Fibroblast of peridontal ligament (primary cell): Measurements from ENCODE around the gene RPRD1B.
A peak's percentile ranks its signal among the peaks of the same experiment; 100 is the strongest.
"Not testable (repeated sequence)": the region's sequence is repeated elsewhere in the genome, so short reads cannot be mapped to it uniquely, and the experiment has no call there.

Experiments
- DNase-seq: peaks from one replicate; pipeline ENCODE4 v3.0.0-alpha.2; 2010; ENCODE audit errors: extremely low read depth

Gene RPRD1B

DNA sequence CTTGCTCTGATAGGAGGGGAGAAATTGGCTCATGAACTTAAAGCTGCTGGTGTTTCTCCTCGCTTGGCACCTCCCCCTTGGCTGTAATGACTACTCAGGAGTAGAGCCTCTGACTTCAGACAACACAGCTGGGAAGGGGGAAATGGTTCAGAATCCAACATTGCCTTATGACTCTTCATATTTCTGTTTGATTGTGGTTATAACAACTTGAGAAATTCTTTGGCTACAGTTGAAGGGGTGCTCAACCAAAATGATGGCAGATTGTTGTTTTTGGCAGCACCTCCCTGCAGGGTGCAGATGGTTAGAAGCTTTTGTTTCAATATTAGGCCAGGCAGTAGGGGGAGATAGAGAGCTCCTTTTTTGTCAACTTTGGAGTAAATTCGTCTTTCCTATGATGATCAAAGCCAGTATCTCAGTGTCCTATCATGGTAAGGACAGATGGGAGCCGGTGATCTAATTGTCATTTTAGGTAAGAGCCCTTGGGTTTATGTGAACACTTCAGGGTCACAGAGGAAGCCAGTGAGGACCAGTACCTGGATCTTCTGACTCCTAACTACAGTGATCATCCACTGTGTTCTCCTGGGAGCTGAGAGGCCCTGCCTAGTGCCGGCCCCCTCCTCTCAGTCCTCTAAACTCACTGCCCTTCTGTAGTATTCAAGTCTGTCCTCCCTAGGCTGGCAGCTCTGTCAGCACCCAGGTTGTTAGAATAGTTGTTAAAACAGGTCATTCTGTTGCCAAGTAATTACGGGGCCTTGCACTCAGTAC, 39.9 kb downstream of the RPRD1B start:
- peak; percentile 100 for DNase-seq

DNA sequence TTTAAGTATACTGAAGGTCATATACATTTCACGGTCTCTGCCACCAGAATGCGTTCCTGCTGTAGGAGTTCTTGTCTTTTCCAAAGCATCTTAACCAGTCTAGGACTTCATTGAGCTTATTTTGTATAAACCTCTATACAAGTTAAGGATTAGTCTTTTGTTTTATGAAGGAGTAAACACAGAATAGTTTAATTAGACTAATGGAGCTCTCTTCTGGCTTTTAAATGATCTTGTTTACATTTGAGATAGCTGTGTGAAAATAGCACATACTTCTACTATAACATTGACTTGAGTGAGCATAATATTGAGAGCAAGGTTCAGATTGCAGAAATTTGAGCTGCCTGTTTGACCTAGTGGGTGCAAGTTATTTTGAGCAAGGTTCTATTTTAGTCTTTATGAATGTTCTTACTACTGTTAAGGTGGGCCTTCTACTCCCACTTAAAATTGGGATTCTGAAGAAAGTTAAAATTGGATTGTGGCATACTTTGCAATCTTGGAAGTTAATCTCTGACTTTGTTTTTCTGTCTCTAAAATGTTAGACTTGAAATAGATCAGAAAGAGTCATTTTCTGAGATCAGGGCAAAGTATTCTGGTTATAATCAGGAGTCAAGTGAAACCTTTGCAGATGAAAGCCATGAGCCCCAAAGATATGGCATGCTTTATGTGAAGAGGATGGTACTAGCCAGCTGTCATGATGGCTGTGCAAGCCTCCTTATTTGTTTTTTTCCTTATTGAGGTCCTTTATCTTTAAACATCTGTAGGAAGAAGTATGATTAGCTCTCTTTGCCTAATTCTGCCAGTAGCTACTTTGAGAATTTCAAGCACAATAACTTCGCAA, 41.8 kb downstream of the RPRD1B start:
- DNase-seq, result peak; percentile 56

DNA sequence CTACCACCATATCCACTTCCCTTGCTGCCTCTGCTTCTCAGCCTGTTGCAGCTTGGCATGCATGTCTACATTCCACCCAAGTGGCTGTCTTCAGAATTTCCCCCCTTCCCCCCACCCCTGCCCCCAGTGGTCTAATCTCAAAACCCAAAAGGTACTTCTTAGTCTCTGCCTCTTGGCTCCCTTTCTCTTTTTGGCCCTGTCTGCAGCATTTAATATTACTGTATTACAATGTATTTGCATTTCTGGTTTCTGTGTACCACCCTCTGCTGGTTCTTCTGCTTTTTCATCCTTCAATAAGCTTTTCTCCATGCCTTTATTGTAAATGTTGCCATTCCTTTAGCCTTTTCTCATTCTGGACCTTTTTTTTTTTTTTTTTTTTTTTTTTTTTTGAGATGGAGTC, 43.0 kb downstream of the RPRD1B start:
- DNase-seq, result no peak

DNA sequence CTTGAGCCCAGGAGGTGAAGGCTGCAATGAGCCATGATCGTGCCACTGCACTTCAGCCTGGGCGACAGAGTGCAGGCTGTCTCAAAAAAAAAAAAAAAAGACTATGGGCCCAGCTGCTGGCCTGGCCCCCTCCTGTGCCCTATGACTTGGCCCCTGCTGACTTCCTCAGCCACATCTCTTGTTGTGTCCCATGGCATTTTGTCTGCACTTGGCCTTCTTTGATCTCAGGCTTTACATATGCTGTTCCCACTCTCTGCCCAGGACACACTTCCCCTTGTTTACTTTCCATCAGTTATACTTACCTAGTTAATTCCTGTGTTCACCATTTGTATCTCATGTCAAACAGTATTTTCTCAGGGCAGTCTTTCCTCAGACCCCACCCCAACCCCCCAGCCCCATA, 44.5 kb downstream of the RPRD1B start:
- no peak for DNase-seq

DNA sequence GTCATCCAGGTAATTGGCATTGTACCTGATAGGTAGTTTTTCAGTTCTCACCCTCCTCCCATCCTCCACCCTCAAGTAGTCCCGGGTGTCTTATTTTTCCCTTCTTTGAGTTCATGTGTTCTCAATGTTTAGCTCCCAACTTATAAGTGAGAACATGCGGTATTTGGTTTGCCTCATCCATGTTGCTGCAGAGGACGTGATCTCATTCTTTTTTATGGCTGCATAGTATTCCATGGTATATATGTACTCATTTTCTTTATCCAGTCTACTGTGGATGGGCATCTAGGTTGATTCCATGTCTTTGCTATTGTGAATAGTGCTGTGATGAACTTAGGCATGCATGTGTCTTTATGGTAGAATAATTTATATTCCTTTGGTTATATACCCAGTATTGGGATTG, 45.8 kb downstream of the RPRD1B start:
- no peak for DNase-seq

DNA sequence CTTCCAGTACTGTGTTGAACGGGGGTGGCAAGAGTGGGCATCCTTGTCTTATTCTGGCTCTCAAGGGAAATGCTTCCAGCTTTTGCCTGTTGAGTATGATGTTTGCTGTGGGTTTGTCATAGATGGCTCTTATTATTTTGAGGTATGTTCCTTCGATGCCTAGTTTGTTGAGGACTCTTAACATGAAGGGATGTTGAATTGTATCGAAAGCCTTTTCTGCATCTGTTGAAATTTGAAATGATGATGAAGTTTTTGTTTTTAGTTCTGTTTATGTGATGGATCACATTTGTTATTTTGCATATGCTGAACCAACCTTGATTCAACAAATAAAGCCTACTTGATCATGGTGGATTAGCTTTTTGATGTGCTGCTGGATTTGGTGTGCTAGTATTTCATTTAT, 48.0 kb downstream of the RPRD1B start:
- no peak for DNase-seq

DNA sequence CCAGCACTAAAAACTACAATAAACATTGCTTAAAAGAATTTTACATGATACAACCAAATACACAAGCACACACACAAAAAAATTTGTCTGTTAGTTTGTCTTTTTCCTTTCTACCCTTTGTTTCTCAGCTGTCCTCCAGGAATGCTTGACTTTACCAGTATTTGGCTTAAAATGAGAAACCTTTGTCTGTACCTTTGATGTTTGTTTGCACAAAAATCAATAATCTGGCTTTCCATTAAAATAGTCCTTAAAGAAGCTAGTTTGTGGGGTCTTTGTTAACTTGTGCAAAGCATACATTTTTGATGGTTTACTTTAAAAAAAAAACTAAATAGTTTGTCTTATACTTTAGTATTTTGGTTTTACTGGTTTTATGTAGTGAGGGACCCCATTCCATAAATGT, 49.3 kb downstream of the RPRD1B start:
- no peak for DNase-seq

DNA sequence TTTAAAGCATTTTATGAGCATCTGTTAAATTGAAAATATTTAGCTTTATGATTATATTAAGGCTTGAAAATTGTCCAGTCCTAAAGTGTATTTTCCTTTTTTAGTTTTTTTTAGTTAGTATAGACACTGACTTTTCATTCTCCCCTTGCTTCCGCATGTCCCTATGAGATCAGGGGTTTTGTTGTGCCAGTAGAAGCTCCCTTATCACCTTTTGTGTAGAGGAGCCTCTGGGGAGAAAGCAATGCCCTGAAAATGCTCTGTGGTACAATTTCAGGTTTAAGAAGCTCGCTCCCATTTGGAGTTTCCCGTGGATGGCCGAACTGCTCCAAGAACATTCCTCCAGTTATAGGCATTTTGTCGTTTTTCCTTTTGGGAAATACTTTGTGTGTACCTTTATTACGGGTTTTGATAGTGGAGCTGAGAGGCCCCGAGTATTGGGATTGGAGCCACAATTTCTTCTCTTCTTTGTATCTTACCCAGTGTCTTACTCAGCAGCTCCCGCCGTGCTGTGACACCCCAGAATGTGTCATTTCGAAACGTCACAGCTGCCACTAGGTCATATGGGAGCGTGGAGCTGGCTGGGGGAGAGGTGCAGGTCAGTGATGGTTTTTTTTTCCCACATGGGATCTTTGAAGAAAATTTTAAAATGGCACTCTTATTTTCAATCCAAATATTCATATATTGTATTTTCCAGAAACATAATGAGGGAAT, 49.9 kb downstream of the RPRD1B start:
- no peak for DNase-seq

DNA sequence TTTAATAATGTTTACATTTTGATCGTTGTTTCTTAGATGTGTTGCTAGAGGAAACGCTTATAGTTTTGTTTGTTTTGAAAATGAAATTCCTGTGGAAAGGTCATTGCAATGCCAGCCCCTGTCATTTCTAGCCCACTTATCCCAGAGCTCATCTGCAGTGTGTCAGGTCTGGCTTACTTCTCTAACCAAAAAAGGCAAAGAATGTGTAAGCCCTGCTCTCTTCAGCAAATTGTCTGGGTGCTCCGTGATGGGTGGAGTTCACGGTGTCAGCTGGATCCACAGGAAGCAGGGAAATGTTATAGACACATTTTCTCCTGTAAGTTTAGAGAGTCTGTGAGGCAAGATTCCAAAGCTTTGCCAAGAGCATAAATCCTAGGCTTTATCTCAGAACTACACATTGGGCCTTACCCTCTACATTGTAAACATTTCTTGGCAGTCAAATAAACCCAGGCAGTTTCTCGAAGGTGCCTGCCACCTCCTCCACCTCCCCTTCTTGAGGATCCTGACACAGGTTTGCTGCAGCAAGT, 50.9 kb downstream of the RPRD1B start:
- peak; percentile 82 for DNase-seq

DNA sequence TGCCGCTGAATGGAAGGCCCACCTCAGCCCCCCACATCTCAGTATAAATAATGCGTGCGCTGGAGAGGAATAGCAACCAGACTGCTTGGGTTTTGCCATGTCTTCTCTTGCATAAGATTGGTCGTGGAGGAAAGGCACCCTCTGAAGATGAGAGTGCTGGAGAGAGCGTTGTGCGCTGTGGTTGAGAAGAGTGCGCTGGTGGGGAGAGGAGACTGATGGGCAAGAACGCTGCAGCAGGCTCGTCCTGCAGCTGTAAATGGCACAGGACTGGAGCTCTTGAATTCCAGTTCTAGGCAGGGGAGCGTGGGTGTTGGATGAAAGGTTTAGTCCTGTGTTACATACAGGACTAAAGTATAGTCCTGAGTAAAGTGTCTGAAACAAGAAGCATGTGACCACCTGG, 51.5 kb downstream of the RPRD1B start:
- DNase-seq, result no peak

DNA sequence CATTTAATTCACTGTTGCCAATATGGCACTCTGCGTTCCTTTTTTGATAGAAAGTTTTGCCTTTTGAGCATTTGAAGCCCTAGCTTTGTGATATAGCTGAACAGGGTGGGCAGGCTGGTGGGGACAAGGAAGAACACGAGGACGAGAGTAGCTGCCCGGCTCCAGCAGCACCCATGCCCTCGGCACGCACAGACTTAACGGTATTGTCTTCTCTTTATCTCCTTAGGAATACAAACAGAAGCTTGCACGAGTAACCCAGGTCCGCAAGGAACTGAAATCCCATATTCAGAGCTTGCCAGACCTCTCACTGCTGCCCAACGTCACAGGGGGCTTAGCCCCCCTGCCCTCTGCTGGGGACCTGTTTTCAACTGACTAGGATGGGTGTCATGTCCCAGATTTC, 56.0 kb downstream of the RPRD1B start:
- no peak for DNase-seq

DNA sequence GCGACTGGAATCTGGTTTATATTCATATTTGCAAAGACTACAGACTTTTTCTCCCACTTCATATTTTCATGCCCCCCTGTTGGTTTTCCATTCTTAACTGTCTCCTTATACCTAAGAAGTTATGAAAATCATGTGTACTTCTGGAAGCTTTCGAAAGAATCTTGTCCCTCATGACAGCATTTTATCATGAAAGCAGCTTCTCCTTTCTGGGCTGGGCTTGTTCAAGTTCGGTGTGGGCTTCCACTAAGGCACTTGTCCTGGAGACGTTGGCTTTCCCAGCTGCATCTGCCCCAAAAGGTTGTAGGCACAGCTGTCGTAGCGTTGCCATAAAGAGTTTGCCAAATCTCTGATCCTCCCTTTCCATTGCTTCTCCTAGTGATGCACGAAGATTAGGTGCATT, 56.5 kb downstream of the RPRD1B start:
- no peak for DNase-seq

DNA sequence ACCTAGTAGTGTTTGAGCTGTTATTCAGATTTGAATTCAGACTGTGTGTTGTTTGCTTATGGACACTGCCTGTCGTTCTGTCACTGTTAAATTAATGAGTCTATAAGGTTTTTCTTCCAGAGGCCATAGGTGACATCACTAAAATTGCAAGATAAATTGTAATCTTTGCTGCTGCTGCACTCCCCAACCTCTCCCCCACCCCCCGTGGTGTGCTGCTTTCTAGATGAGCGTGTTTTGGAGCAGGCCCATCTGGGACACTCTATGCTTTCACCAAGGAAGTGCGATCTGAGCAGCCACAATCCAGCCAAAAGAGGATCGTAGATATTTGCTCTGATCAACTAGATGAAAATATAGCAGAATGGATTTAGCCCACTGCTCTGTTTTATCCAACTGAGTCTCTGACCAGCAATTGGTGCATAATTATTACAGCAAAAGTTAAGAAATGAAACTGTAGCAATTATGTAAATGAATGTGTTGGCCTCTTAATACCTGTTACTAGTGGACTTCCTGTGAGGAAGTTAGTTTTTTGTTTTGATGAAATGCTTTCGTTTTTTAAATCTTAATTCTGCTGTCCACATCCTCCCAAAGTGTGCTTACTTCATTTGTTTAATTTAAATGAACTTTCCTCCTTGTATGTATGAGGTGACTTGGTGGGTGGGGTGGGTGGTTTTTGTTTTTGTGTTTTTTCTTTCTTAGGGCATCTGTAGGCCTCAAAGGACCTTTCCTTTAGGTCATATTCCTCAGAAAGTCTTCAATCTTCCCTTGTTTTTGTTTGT, 58.1 kb downstream of the RPRD1B start:
- DNase-seq, result no peak

DNA sequence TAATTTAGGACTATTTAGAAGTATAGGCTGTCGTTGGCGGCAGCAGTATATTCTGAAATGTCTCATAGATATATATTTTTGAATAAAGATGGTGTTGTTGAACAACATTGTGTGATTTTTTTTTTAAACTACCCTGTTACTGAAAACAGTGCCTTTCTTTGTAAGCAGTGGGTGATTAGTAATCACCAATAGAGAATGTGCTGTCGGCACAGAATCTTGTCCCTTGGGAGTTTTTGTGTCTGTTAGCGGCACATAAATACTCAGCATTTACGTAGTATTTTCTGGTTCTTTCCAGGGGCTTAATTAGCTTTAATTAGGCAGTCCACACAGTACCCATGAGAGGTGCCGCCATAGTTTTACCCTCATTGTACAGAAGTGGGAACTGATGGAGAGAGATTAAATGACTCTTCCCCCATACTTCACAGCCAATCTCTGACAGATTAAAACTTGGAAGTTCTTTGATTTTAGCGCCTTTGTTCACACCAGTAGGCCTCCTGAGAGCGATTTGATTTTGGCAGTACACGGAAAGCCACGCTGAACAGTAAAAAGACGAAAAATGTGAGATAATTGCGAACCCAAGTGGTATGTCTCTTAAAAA, 58.8 kb downstream of the RPRD1B start:
- peak; percentile 44 for DNase-seq

DNA sequence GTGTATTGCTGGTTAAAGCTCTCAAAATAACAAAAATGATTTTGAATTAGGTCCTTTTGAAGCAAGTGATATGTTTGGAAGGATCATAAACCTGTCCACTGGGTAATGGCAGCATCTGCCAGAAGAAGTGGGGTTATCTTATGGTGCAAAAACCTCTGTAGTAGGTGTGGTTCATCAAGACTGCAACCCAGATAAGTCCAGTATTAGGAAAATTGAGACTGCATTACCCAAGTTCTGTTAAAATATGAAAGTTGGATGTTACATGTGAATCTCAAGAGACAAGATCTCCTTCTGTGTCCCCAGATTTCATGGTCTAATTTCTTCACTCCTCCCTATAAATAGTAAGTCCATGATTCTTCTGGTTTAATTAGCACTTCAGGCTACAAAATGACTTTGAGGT, 59.4 kb downstream of the RPRD1B start:
- DNase-seq, result no peak

DNA sequence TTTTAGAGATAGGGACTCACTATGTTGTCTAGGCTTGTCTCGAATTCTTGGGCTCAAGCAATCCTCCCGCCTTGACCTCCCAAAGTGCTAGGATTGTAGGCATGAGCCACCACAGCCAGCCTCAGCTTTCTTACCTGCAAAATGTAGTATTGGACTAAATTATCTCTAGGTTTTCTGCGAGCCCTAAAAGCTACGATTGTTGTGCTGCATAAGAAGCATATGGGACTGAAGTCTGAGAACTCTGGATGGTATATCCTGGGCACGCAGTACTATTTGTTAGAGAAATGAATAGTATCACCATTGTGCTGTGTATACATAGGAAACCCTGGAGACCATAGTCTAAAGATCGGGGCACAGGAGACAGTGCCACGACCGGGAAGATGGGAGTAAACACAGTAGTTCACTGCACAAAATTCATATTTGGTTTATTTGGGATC, 60.1 kb downstream of the RPRD1B start:
- no peak for DNase-seq

DNA sequence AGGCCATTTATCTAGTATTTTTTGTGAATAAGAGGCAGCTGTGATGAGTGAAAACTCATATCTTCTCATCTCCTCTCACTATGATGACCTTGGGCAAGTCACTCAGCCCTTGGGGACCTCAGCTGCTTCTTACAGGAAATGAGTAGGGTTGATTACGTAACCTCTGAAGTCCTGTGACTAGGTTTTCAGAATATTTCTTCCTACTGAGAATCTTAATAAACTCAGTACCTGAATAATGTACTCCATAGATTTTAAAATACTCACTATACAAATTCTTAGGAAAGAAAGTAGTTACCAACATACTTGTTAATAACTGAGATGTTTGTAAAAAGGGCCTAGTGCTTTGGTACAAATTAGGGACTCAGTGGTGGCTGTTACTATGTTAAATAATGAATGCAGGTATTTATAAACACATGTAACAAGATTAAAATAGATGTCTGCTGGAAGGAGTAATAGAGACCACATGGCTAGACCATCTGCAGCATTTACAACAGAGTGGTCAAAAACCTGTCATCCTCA, 60.9 kb downstream of the RPRD1B start:
- DNase-seq, result peak; percentile 81

DNA sequence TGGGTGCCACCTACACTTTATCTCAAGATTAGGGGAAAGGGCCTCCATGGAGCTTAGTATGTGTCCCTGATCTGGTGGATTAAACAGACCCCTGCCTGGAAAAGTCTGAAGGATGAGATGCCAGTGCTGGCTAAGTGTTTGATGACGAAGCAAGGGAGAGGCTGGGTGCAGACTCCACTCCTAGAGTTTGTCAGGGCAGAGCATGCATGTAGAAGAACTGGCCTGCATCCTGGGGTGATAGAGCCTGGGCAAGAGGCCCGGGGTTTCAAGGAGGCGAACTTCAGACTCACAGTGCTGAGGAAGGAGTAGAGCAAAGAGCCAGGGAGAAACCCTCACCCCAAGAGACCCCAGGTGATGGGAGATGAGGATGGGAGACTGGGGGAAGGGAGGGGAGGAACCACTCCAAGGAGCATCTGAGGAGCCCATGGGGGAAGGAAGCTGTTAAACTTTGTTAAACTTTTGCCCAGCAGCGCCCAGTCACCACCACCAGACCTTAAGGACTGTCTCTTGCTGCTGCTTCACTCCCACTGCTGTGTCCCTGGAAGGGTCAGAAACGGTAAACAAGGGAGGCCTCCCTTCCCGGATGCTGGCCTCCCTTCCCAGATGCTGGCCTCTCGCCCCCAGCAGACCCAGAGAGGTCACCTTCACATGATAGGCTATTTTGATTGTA, 61.6 kb downstream of the RPRD1B start:
- no peak for DNase-seq

DNA sequence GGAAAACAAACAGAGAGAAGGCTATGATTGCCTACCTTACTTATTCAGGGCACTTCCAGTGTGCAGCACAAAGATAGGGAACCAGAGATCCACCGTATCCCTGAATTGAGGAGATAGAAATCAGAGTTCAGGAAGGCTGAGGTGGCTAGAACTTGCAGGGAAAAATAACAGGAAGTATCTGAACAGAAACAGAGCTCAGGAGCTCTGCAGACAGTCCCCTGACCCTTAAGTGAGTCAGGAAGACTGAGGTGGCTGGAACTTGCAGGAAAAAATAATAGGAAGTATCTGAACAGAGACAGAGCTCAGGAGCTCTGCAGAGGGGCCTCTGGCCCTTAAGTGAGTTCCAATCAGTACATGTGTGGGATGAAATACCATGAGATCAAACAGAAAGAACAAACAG, 65.4 kb downstream of the RPRD1B start:
- DNase-seq, result no peak

DNA sequence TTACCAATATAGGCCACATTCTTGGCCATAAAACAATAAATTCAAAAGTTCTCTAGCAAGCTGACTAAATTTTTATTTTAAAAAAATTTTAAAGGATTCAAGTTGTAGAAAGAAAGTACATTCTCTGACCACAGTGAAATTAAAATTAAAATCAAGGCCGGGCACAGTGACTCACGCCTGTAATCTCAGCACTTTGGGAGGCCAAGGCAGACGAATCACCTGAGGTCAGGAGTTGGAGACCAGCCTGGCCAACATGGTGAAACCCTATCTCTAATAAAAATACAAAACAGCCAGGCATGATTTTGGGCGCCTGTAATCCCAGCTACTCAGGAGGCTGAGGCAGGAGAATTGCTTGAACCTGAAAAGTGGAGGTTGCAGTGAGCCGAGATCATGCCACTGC, 68.7 kb downstream of the RPRD1B start:
- DNase-seq, result not testable (repeated sequence)
